Spleen (tissue), 7 donors: ENCODE results near the gene STK10.

Source experiments
- POLR2A ChIP-seq, 3 donors: fragments of 450-650 bp; IDR thresholded peaks; one replicate each; pipeline ENCODE4 v1.5.1; 2017; ENCODE audit warnings: antibody characterized with exemption in 3 of 3, mild to moderate bottlenecking in 1 of 3
- POLR2AphosphoS5 ChIP-seq, 3 donors: sonication (generic); formaldehyde crosslinking; IDR thresholded peaks; one replicate each; pipeline ENCODE4 v1.5.1; 2017; ENCODE audit warnings: antibody characterized with exemption in 3 of 3
- TF ChIP-seq, protein P1 (sequence below), 11 experiments: fragments of 200-600 bp in 7 of 11; fragments of 450-650 bp in 4 of 11; sonication (generic) in 4 of 11; IDR thresholded peaks in 8 of 11; conservative IDR thresholded peaks in 3 of 11; 1 replicate in 7 of 11; 2 replicates in 4 of 11; pipeline versions ENCODE4 v1.4.0 to v1.8.0; 2016 to 2021; ENCODE audit warnings: antibody characterized with exemption in 11 of 11, inconsistent platforms in 4 of 11, mild to moderate bottlenecking in 1 of 11
- donor health status: DM: no; HTN: no; CAD: no; lungs with moderate emphysema.
- donor health status: DM: no; HTN: no; CAD: no.
- donor health status: DM: no; HTN: no; CAD: no.

- TF ChIP-seq, protein P1, sequence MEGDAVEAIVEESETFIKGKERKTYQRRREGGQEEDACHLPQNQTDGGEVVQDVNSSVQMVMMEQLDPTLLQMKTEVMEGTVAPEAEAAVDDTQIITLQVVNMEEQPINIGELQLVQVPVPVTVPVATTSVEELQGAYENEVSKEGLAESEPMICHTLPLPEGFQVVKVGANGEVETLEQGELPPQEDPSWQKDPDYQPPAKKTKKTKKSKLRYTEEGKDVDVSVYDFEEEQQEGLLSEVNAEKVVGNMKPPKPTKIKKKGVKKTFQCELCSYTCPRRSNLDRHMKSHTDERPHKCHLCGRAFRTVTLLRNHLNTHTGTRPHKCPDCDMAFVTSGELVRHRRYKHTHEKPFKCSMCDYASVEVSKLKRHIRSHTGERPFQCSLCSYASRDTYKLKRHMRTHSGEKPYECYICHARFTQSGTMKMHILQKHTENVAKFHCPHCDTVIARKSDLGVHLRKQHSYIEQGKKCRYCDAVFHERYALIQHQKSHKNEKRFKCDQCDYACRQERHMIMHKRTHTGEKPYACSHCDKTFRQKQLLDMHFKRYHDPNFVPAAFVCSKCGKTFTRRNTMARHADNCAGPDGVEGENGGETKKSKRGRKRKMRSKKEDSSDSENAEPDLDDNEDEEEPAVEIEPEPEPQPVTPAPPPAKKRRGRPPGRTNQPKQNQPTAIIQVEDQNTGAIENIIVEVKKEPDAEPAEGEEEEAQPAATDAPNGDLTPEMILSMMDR (IDR thresholded peaks at IDR 0.05 in 8 of 11, conservative IDR thresholded peaks at IDR 0.05 in 3 of 11), result no peak
- TF ChIP-seq POLR2A (IDR thresholded peaks at IDR 0.05) (no peak), POLR2AphosphoS5 (IDR thresholded peaks at IDR 0.05) (no peak)
These were observed 40.2 kb downstream of the STK10 start for GRCh38 chr5:172147857-172148256.
